ENCODE measurements around the gene FAM32A. TPM values are rescaled to one million over a fixed set of nuclear protein-coding genes. Genes with fewer than 3 reads are reported as not detected.

Gene FAM32A
- total and polyA plus RNA-seq, 2 donors (not counting 1 experiment from before 2014, with no cell fraction given), result 53.4 to 62.0 TPM

DNA sequence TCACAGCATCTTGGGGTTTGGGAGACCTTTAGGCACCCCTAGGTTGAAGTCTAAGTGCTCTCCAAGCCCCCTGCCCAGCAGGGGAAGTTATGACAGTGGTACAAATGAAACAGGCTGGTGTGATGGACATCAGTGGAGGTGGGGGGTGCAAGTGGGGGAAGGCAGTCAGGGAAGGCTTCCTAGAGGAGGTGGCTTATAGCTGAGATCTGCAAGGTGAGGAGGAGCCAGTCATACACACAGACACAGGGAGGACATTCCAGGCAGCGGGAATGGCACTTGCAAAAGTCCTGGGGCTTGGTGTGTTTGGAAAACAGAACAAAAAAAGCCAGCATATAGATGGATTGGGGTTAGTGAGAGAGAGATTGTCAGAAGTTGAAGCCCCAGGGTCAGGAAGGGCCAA is 30.1 kb upstream of the FAM32A start:
- no peaks in the 10 kb centered on the region for H3K27me3 Mint-ChIP-seq
- peak overlapping the region; percentile 27 for H3K4me2 ChIP-seq (replicated peaks; ENCODE audit: low read depth, low read length, poor library complexity, severe bottlenecking)
- ChIA-PET POLR2A (interaction anchor here (1.4 to 1.6 kb wide), 2 partner anchors 10 to 12 kb away, joined by 6 to 9 read pairs; partner anchors contain the start of gene HSH2D), CTCF (interaction anchor here (1.0 kb wide), 1 partner anchor 89 kb away, joined by 3 read pairs; no protein-coding TSS in a partner anchor)
- no peak for DNase-seq
- peak overlapping the region; percentile 29 to 42 for H3K27ac ChIP-seq (ENCODE audit: low read length in 2 of 2)
- intact Hi-C loops (cut with micrococcal nuclease), result no loop called here
- H3K9ac ChIP-seq (ENCODE audit: low read length), result no peak overlapping the region
- ATAC-seq (ENCODE audit: low read depth), result no peak
- peaks cover 70% of the 10 kb centered on the region for H4K20me1 ChIP-seq (ENCODE audit: control insufficient read depth, insufficient read depth, low read length, poor library complexity, severe bottlenecking)
- H3K9me3 ChIP-seq (ENCODE audit: control extremely low read depth in 1 of 3, control insufficient read depth in 2 of 3, insufficient read depth in 1 of 3, low read length in 2 of 3), result peaks cover 0 to 6% (median 0%) of the 10 kb centered on the region in 3 donors
- peaks cover 27 to 49% of the 10 kb centered on the region in 2 donors for H3K4me1 ChIP-seq (ENCODE audit: control insufficient read depth in 2 of 2, insufficient read depth in 2 of 2, low read length in 2 of 2)
- H3K27me3 ChIP-seq (replicated peaks in 1 of 4; ENCODE audit: control extremely low read depth in 1 of 4, control insufficient read depth in 3 of 4, insufficient read depth in 4 of 4, low read length in 3 of 4), result no peaks in the 10 kb centered on the region
- no peaks in the 10 kb centered on the region for H3K9me3 Mint-ChIP-seq (ENCODE audit: insufficient read depth)
- H2AFZ ChIP-seq (ENCODE audit: insufficient read depth, low read depth, low read length, poor library complexity, severe bottlenecking), result no peak overlapping the region
- WGBS (ENCODE audit: insufficient coverage), result 100% methylated on average over 1 of the region's 1 CpG
- H3K4me1 Mint-ChIP-seq, result peaks cover 38% of the 10 kb centered on the region
- peaks cover 27% of the 10 kb centered on the region for H3K79me2 ChIP-seq (ENCODE audit: control insufficient read depth, insufficient read depth, low read length)
- peak overlapping the region; percentile 44 for H3K4me3 Mint-ChIP-seq
- no peak for TF ChIP-seq EZH2 (IDR thresholded peaks at IDR 0.05; ENCODE audit: borderline replicate concordance, insufficient read depth, low read depth, low read length, poor library complexity, severe bottlenecking)
- TF ChIP-seq, protein P1, sequence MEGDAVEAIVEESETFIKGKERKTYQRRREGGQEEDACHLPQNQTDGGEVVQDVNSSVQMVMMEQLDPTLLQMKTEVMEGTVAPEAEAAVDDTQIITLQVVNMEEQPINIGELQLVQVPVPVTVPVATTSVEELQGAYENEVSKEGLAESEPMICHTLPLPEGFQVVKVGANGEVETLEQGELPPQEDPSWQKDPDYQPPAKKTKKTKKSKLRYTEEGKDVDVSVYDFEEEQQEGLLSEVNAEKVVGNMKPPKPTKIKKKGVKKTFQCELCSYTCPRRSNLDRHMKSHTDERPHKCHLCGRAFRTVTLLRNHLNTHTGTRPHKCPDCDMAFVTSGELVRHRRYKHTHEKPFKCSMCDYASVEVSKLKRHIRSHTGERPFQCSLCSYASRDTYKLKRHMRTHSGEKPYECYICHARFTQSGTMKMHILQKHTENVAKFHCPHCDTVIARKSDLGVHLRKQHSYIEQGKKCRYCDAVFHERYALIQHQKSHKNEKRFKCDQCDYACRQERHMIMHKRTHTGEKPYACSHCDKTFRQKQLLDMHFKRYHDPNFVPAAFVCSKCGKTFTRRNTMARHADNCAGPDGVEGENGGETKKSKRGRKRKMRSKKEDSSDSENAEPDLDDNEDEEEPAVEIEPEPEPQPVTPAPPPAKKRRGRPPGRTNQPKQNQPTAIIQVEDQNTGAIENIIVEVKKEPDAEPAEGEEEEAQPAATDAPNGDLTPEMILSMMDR (IDR thresholded peaks at IDR 0.05), result no peak
- peak overlapping the region in 1 of 5 experiments; percentile 9 for H3K4me3 ChIP-seq (ENCODE audit: control extremely low read depth in 1 of 5, extremely low read depth in 1 of 5, insufficient read depth in 1 of 5, low read depth in 2 of 5, low read length in 4 of 5)
- peaks cover 0 to 75% of the 10 kb centered on the region in 2 experiments for H3K36me3 ChIP-seq (replicated peaks in 1 of 2; ENCODE audit: control extremely low read depth in 1 of 2, control insufficient read depth in 1 of 2, extremely low read depth in 1 of 2, insufficient read depth in 2 of 2, low read length in 1 of 2)
- peak overlapping the region; percentile 80 for H3K27ac Mint-ChIP-seq

DNA sequence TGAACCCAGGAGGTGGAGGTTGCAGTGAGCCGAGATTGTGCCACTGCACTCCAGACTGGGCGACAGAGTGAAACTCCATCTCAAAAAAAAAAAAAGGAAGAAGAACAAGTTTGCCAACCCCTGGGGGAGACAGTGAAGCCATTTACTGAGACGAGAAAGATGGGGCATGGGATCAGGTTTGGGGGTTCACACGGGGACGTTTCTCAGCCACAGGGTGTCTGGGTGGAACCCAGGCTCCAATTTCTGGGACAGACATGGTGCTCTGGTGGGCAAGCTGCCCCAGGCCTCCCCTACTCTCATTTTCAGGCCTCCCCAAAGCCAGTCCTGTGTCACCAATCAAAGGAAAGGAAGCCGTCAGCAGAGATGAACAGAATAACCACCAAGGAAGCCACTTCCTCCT is 28.3 kb upstream of the FAM32A start:
- peak overlapping the region; percentile 20 for H3K27ac Mint-ChIP-seq
- ATAC-seq (ENCODE audit: low read depth), result no peak
- H3K4me3 Mint-ChIP-seq, result no peak overlapping the region
- peaks cover 0 to 60% of the 10 kb centered on the region in 2 experiments for H3K36me3 ChIP-seq (replicated peaks in 1 of 2; ENCODE audit: control extremely low read depth in 1 of 2, control insufficient read depth in 1 of 2, extremely low read depth in 1 of 2, insufficient read depth in 2 of 2, low read length in 1 of 2)
- H3K27me3 Mint-ChIP-seq, result no peaks in the 10 kb centered on the region
- TF ChIP-seq, protein P1 (IDR thresholded peaks at IDR 0.05), result no peak
- TF ChIP-seq EZH2 (IDR thresholded peaks at IDR 0.05; ENCODE audit: borderline replicate concordance, insufficient read depth, low read depth, low read length, poor library complexity, severe bottlenecking), result no peak
- no peak overlapping the region for H3K9ac ChIP-seq (ENCODE audit: low read length)
- no peak overlapping the region for H2AFZ ChIP-seq (ENCODE audit: insufficient read depth, low read depth, low read length, poor library complexity, severe bottlenecking)
- peaks cover 36% of the 10 kb centered on the region for H3K4me1 Mint-ChIP-seq
- no peaks in the 10 kb centered on the region for H3K9me3 Mint-ChIP-seq (ENCODE audit: insufficient read depth)
- peaks cover 52% of the 10 kb centered on the region for H4K20me1 ChIP-seq (ENCODE audit: control insufficient read depth, insufficient read depth, low read length, poor library complexity, severe bottlenecking)
- peaks cover 11% of the 10 kb centered on the region for H3K79me2 ChIP-seq (ENCODE audit: control insufficient read depth, insufficient read depth, low read length)
- CTCF ChIA-PET, result interaction anchor here (0.6 to 1.9 kb wide), 2 partner anchors 39 to 391 kb away, joined by 4 to 5 read pairs; no protein-coding TSS in a partner anchor
- 80% methylated on average over 6 of the region's 6 CpGs for WGBS (ENCODE audit: insufficient coverage)
- intact Hi-C loops (cut with micrococcal nuclease), result no loop called here
- H3K9me3 ChIP-seq (ENCODE audit: control extremely low read depth in 1 of 3, control insufficient read depth in 2 of 3, insufficient read depth in 1 of 3, low read length in 2 of 3), result peaks cover 0 to 6% (median 0%) of the 10 kb centered on the region in 3 donors
- POLR2A ChIA-PET, result interaction anchor here (0.6 to 1.7 kb wide), 4 partner anchors 13 to 16 kb away, joined by 3 to 9 read pairs (median 8); partner anchors contain the start of gene HSH2D
- no peak overlapping the region for H3K4me3 ChIP-seq (ENCODE audit: control extremely low read depth in 1 of 5, extremely low read depth in 1 of 5, insufficient read depth in 1 of 5, low read depth in 2 of 5, low read length in 4 of 5)
- no peak for DNase-seq
- no peak overlapping the region for H3K4me2 ChIP-seq (replicated peaks; ENCODE audit: low read depth, low read length, poor library complexity, severe bottlenecking)
- no peak overlapping the region for H3K27ac ChIP-seq (ENCODE audit: low read length in 2 of 2)
- H3K4me1 ChIP-seq (ENCODE audit: control insufficient read depth in 2 of 2, insufficient read depth in 2 of 2, low read length in 2 of 2), result peaks cover 20 to 37% of the 10 kb centered on the region in 2 donors
- H3K27me3 ChIP-seq (replicated peaks in 1 of 4; ENCODE audit: control extremely low read depth in 1 of 4, control insufficient read depth in 3 of 4, insufficient read depth in 4 of 4, low read length in 3 of 4), result no peaks in the 10 kb centered on the region
